K562 (cell line): ENCODE results near the gene TP53I13. TPM values are rescaled to one million over a fixed set of nuclear protein-coding genes. Genes with fewer than 3 reads are reported as not detected.

Source experiments
- BCL6 ChIP-seq: fragments of 250-450 bp; sonication (Bioruptor Pico); IDR thresholded peaks from 2 replicates; pipeline ENCODE4 v1.4.0; 2020
- E2F8 ChIP-seq: fragments of 450-650 bp; IDR thresholded peaks from 2 replicates; pipeline ENCODE4 v1.7.1; 2018; ENCODE audit warnings: mild to moderate bottlenecking, low read depth; ENCODE audit not compliant: partially characterized antibody
- FOXP4 ChIP-seq: sonication (generic); formaldehyde crosslinking; IDR thresholded peaks from 2 replicates; pipeline ENCODE4 v1.8.0; 2022; ENCODE audit warnings: mild to moderate bottlenecking, missing genetic modification reagents, borderline replicate concordance
- GABPA ChIP-seq: fragments of 200-800 bp; sonication (Bioruptor generic); conservative IDR thresholded peaks from 2 replicates; pipeline ENCODE4 v1.6.1; 2016; ENCODE audit warnings: low read depth, missing genetic modification characterization, missing compliant biosample characterization
- MTF1 ChIP-seq: fragments of 250-450 bp; sonication (Bioruptor Pico); IDR thresholded peaks from 2 replicates; pipeline ENCODE4 v1.9.0; 2021; ENCODE audit warnings: moderate library complexity, mild to moderate bottlenecking, inconsistent platforms, borderline replicate concordance
- ZNF512 ChIP-seq: IDR thresholded peaks from 2 replicates; pipeline ENCODE4 v1.6.1; 2016; ENCODE audit warnings: missing genetic modification characterization, missing compliant biosample characterization
- ZNF639 ChIP-seq, 2 experiments: fragments of 200-800 bp in 1 of 2; sonication (Bioruptor generic) in 1 of 2; sonication (generic) in 1 of 2; formaldehyde crosslinking in 1 of 2; IDR thresholded peaks in 1 of 2; conservative IDR thresholded peaks in 1 of 2; 2 replicates each; pipeline versions ENCODE4 v1.5.0 to v1.6.1; 2016 to 2020; ENCODE audit warnings: missing compliant biosample characterization in 1 of 2, missing genetic modification characterization in 1 of 2, missing genetic modification reagents in 1 of 2
- polyA plus RNA-seq, 8 experiments: library from polyadenylated mRNA; depleted of rRNA in 4 of 8; stranded (reverse) in 5 of 8; unstranded in 3 of 8; fragments of >200 nt; fragmentation: Nextera tagmentation in 2 of 8; fragmentation: Illumina TruSeq in 1 of 8; extraction: Ambion mirVana in 2 of 8; extraction: Trizol in 1 of 8; gene quantifications; 2 replicates each; pipeline versions ENCODE4 v1.2.1 to v1.2.3, GENCODE V29; 2011 to 2014; ENCODE audit warnings: inconsistent platforms in 1 of 8, missing spikeins in 1 of 8
- total RNA-seq, 7 experiments: library from RNA; depleted of rRNA in 6 of 7; stranded (reverse); fragments of >200 nt in 6 of 7; fragmentation: Illumina TruSeq in 2 of 7; extraction: Trizol in 2 of 7; gene quantifications; 2 replicates each; pipeline versions ENCODE4 v1.2.1 to v1.2.3, GENCODE V29; 2011 to 2021; ENCODE audit warnings: low replicate concordance in 1 of 7

Gene TP53I13
- total and polyA plus RNA-seq, 9 of the 15 experiments (the other 6 are each of a cell fraction or from before 2014, with no cell fraction given), result 0.08 to 28.3 (median 9.1) TPM

GRCh38 chr17:29559640-29560039, 8.9 kb upstream of the TP53I13 start (continued):
- TF ChIP-seq ZNF639 (CRISPR knock-in tag; conservative IDR thresholded peaks at IDR 0.05 in 1 of 2, IDR thresholded peaks at IDR 0.05 in 1 of 2) (no peak), E2F8 (no peak), BCL6 (CRISPR knock-in tag) (no peak), ZNF512 (tag) (no peak), GABPA (tag) (no peak), MTF1 (CRISPR knock-in tag) (no peak), FOXP4 (no peak)
